Measurements from ENCODE around the gene MCTP1.

- TF ChIP-seq EZH2 (IDR thresholded peaks at IDR 0.05) (no peak), POLR2AphosphoS5 (IDR thresholded peaks at IDR 0.05; ENCODE audit: borderline replicate concordance, low read depth, low read length) (no peak), FOXP2 (optimal IDR thresholded peaks at IDR 0.05; ENCODE audit: control extremely low read depth, extremely low read length, insufficient read depth) (no peak)
Measured at GRCh38 chr5:94888674-94889073, 396.2 kb downstream of the MCTP1 start.
